Upper lobe of left lung (tissue), 6 donors: ENCODE results near the gene KHNYN. TPM values are rescaled to one million over a fixed set of nuclear protein-coding genes. Genes with fewer than 3 reads are reported as not detected.

Source experiments
- ATAC-seq, 2 donors: fragments of 200-7000 bp; cut with Tn5 transposase; one replicate each; pipeline ENCODE4 v1.9.1; 2022; ENCODE audit warnings: mild to moderate bottlenecking in 2 of 2, moderate library complexity in 2 of 2; ENCODE audit not compliant: low FRiP score in 2 of 2
- DNase-seq, 2 donors: peaks; one replicate each; pipeline ENCODE4 v3.0.0-alpha.2; 2019 to 2020
- H3K27ac ChIP-seq, 4 donors: fragments of 200-600 bp; sonication (generic); one replicate each; pipeline ENCODE4 v1.5.1; 2016 to 2019
- H3K27me3 ChIP-seq, 4 donors: fragments of 200-600 bp; sonication (generic); one replicate each; pipeline ENCODE4 v1.5.1; 2017 to 2019
- H3K36me3 ChIP-seq, 4 donors: fragments of 200-600 bp; sonication (generic); one replicate each; pipeline ENCODE4 v1.5.1; 2016 to 2019
- H3K4me1 ChIP-seq, 4 donors: fragments of 200-600 bp; sonication (generic); one replicate each; pipeline ENCODE4 v1.5.1; 2018 to 2019
- H3K4me3 ChIP-seq, 4 donors: fragments of 200-600 bp; sonication (generic); one replicate each; pipeline ENCODE4 v1.5.1; 2017 to 2019; ENCODE audit warnings: mild to moderate bottlenecking in 2 of 4, moderate library complexity in 1 of 4
- H3K9me3 ChIP-seq, 4 donors: fragments of 200-600 bp; sonication (generic); one replicate each; pipeline ENCODE4 v1.5.1; 2018 to 2019
- EP300 ChIP-seq, 4 donors: sonication (generic); formaldehyde crosslinking; IDR thresholded peaks; one replicate each; pipeline ENCODE4 v1.5.1; 2017; ENCODE audit warnings: antibody characterized with exemption in 4 of 4, control low read depth in 2 of 4
- POLR2A ChIP-seq, 4 donors: fragments of 450-650 bp; IDR thresholded peaks; one replicate each; pipeline ENCODE4 v1.5.1; 2016 to 2017; ENCODE audit warnings: antibody characterized with exemption in 4 of 4, mild to moderate bottlenecking in 2 of 4
- POLR2AphosphoS5 ChIP-seq, 2 donors: sonication (generic); formaldehyde crosslinking; IDR thresholded peaks; one replicate each; pipeline ENCODE4 v1.5.1; 2017; ENCODE audit warnings: antibody characterized with exemption in 2 of 2
- WGBS, 2 donors: methylation state at CpG; one replicate each; pipeline ENCODE4 v1.1.5; 2017 to 2018; 5-methylcytosine and 5-hydroxymethylcytosine counted together
- total RNA-seq, 6 donors: library from RNA; depleted of rRNA in 4 of 6; stranded (reverse); fragments of >200 nt in 4 of 6; gene quantifications; one replicate each; pipeline versions ENCODE4 v1.1.0 to v1.2.1, GENCODE V29; 2016 to 2021
- TF ChIP-seq, protein P1 (sequence below), 6 experiments: fragments of 450-650 bp in 4 of 6; fragments of 200-600 bp in 2 of 6; sonication (generic) in 2 of 6; IDR thresholded peaks; one replicate each; pipeline ENCODE4 v1.5.1; 2016 to 2019; ENCODE audit warnings: antibody characterized with exemption in 6 of 6
- donor health status: DM: no; HTN: no; CAD: no; lungs with moderate emphysema.
- donor health status: DM: no; HTN: yes; CAD: no; lungs with severe emphysema.

KHNYN gene
- total RNA-seq, 6 donors from 2014 or later: 43.9 to 136 (median 66.4) TPM

DNA sequence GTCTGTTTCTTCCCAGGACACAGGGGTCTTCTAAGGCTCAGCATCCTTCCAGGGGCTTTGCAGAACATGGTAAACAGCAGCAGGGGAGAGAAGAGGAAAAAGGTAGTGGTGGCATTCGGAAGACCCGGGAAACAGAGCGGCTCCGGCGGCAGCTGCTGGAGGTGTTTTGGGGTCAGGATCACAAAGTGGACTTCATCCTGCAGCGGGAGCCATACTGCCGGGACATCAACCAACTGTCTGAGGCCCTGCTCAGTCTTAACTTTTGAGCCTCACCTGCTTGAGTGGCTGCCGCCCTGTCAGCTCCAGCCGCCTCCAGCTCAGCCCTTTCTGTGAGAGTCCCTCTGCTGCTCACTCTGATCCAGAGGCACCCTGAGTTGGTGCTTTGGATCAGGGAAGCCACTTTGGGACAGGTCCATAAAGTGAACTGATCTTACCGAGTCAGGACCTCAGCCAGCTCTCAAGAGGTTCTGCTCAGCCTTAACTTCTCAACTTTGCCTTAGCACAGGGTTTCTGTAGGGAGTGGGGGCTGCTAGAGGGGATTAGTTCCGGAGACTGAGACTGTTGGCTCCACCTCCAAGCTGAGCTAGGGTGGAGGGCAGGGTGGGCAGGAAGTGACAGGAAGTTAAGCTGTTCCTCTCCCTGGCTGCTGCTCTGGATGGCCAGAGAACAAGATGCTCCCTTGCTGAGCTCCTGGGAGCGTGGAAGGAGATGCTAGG is 7.4 kb downstream of the KHNYN start:
- H3K4me1 ChIP-seq: peaks cover 42 to 66% (median 52%) of the 10 kb centered on the region in 4 donors
- no peak overlapping the region for H3K4me3 ChIP-seq
- ATAC-seq: no peak
- H3K27ac ChIP-seq: peak overlapping the region; percentile 54 to 95 (median 72)
- H3K27me3 ChIP-seq: no peaks in the 10 kb centered on the region
- peaks cover 26 to 88% (median 64%) of the 10 kb centered on the region in 4 donors for H3K36me3 ChIP-seq
- peak in 1 of 2 donors; percentile 49 for DNase-seq
- TF ChIP-seq POLR2A (IDR thresholded peaks at IDR 0.05): no peak
- TF ChIP-seq, protein P1, sequence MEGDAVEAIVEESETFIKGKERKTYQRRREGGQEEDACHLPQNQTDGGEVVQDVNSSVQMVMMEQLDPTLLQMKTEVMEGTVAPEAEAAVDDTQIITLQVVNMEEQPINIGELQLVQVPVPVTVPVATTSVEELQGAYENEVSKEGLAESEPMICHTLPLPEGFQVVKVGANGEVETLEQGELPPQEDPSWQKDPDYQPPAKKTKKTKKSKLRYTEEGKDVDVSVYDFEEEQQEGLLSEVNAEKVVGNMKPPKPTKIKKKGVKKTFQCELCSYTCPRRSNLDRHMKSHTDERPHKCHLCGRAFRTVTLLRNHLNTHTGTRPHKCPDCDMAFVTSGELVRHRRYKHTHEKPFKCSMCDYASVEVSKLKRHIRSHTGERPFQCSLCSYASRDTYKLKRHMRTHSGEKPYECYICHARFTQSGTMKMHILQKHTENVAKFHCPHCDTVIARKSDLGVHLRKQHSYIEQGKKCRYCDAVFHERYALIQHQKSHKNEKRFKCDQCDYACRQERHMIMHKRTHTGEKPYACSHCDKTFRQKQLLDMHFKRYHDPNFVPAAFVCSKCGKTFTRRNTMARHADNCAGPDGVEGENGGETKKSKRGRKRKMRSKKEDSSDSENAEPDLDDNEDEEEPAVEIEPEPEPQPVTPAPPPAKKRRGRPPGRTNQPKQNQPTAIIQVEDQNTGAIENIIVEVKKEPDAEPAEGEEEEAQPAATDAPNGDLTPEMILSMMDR (IDR thresholded peaks at IDR 0.05): peak in 1 of 6 experiments; percentile 44
- no peaks in the 10 kb centered on the region for H3K9me3 ChIP-seq
- WGBS, 2 donors: 56 to 58% methylated on average over 11 to 12 of the region's 12 CpGs

GRCh38 chr14:24437736-24438067 is 7.9 kb downstream of the KHNYN start:
- Histone ChIP-seq H3K4me3 (no peak overlapping the region), H3K36me3 (peaks cover 26 to 83% (median 58%) of the 10 kb centered on the region in 4 donors), H3K27ac (peak overlapping the region in 3 of 4 donors; percentile 63 to 95 (median 82)), H3K9me3 (no peaks in the 10 kb centered on the region), H3K27me3 (no peaks in the 10 kb centered on the region), H3K4me1 (peaks cover 38 to 63% (median 48%) of the 10 kb centered on the region in 4 donors)
- TF ChIP-seq POLR2A (IDR thresholded peaks at IDR 0.05) (no peak), POLR2AphosphoS5 (IDR thresholded peaks at IDR 0.05) (no peak), EP300 (IDR thresholded peaks at IDR 0.05) (no peak)
- TF ChIP-seq, protein P1 (IDR thresholded peaks at IDR 0.05): no peak
- DNase-seq: no peak
- no peak for ATAC-seq
- 52 to 74% methylated on average over 2 of the region's 2 CpGs for WGBS, 2 donors

- H3K27ac ChIP-seq: peak overlapping the region in 3 of 4 donors; percentile 29 to 95 (median 82)
- H3K27me3 ChIP-seq: no peaks in the 10 kb centered on the region
- H3K9me3 ChIP-seq: no peaks in the 10 kb centered on the region
- 60% methylated on average over 9 of the region's 9 CpGs for WGBS, 2 donors
- ATAC-seq (no peak), DNase-seq (no peak)
- H3K36me3 ChIP-seq: peaks cover 20 to 75% (median 53%) of the 10 kb centered on the region in 4 donors
- H3K4me3 ChIP-seq: no peak overlapping the region
- H3K4me1 ChIP-seq: peaks cover 42 to 66% (median 48%) of the 10 kb centered on the region in 4 donors
- TF ChIP-seq, protein P1 (IDR thresholded peaks at IDR 0.05): no peak
- TF ChIP-seq POLR2A (IDR thresholded peaks at IDR 0.05) (no peak), EP300 (IDR thresholded peaks at IDR 0.05) (no peak), POLR2AphosphoS5 (IDR thresholded peaks at IDR 0.05) (no peak)
These were observed 8.7 kb downstream of the KHNYN start for GRCh38 chr14:24438223-24439097.

GRCh38 chr14:24439257-24439656 is 9.5 kb downstream of the KHNYN start:
- no peak for DNase-seq
- TF ChIP-seq POLR2AphosphoS5 (IDR thresholded peaks at IDR 0.05) (no peak), EP300 (IDR thresholded peaks at IDR 0.05) (no peak), POLR2A (IDR thresholded peaks at IDR 0.05) (no peak)
- TF ChIP-seq, protein P1 (IDR thresholded peaks at IDR 0.05): no peak
- WGBS, 2 donors: 54% methylated on average over 1 of the region's 1 CpG
- no peak for ATAC-seq
- no peak overlapping the region for H3K4me3 ChIP-seq
- H3K4me1 ChIP-seq: peaks cover 43 to 68% (median 48%) of the 10 kb centered on the region in 4 donors
- peaks cover 13 to 68% (median 47%) of the 10 kb centered on the region in 4 donors for H3K36me3 ChIP-seq
- no peaks in the 10 kb centered on the region for H3K9me3 ChIP-seq
- H3K27ac ChIP-seq: peak overlapping the region in 2 of 4 donors; percentile 82 to 95
- no peaks in the 10 kb centered on the region for H3K27me3 ChIP-seq
